A549 treated with AZD9567 at 1 μM for 4 hours (cell line): ENCODE data around the gene PEX5L. TPM values are rescaled to one million over a fixed set of nuclear protein-coding genes. Genes with fewer than 3 reads are reported as not detected.

Source experiments
- total RNA-seq: library from RNA; stranded (reverse); fragments of 200-300 nt; extraction: Qiagen RNA extraction; gene quantifications from 5 replicates; pipeline ENCODE4 v1.2.3, GENCODE V29; 2022; ENCODE audit not compliant: insufficient read depth

Gene PEX5L
- total RNA-seq = not detected in 5 replicates

GRCh38 chr3:180036671-180037455, at the start of gene PEX5L:
PEX5L (minus strand) TSS chr3:180036937; CDS start chr3:180036599, 338 bp downstream.

